SW 1271 (cell line): ENCODE measurements around the gene CLDN5.

Source experiments
- DNase-seq, 2 experiments: peaks; one replicate each; lab custom pipeline; 2025; lab: John Stamatoyannopoulos, UW

The CLDN5 gene

GRCh38 chr22:19522190-19522880, 1.9 kb downstream of the CLDN5 start:
- no peak for DNase-seq

- no peak for DNase-seq
Observed at GRCh38 chr22:19520566-19521305, 3.5 kb downstream of the CLDN5 start.

GRCh38 chr22:19520007-19520406, 4.2 kb downstream of the CLDN5 start:
- no peak for DNase-seq

- no peak for DNase-seq
Observed at GRCh38 chr22:19519041-19519926, 4.9 kb downstream of the CLDN5 start.

- no peak for DNase-seq
Observed at GRCh38 chr22:19518635-19519034, 5.6 kb downstream of the CLDN5 start.

- DNase-seq = no peak
Observed at GRCh38 chr22:19517919-19518611, 6.1 kb downstream of the CLDN5 start.

GRCh38 chr22:19517171-19517500, 7.1 kb downstream of the CLDN5 start:
- DNase-seq = no peak

GRCh38 chr22:19516378-19517170, 7.6 kb downstream of the CLDN5 start:
- no peak for DNase-seq

GRCh38 chr22:19515654-19516377, 8.4 kb downstream of the CLDN5 start:
- DNase-seq = no peak

- no peak for DNase-seq
Observed at GRCh38 chr22:19514831-19515565, 9.2 kb downstream of the CLDN5 start.

- DNase-seq = no peak
Observed at GRCh38 chr22:19513823-19514222, 10.4 kb downstream of the CLDN5 start.

- no peak for DNase-seq
Observed at GRCh38 chr22:19510919-19511341, 13.3 kb downstream of the CLDN5 start.

- DNase-seq = no peak
Observed at GRCh38 chr22:19509923-19510322, 14.3 kb downstream of the CLDN5 start.

GRCh38 chr22:19509191-19509590, 15.0 kb downstream of the CLDN5 start:
- DNase-seq = no peak

- no peak for DNase-seq
Observed at GRCh38 chr22:19508024-19508776, 16.0 kb downstream of the CLDN5 start.

GRCh38 chr22:19507534-19507861, 16.7 kb downstream of the CLDN5 start:
- no peak for DNase-seq

GRCh38 chr22:19506212-19506611, 18.0 kb downstream of the CLDN5 start:
- no peak for DNase-seq

GRCh38 chr22:19505735-19506126, 18.5 kb downstream of the CLDN5 start:
- no peak for DNase-seq
